BE2C (cell line): ENCODE measurements around the gene PPP6R3.

ENCODE experiments used
- DNase-seq: peaks from one replicate; pipeline ENCODE4 v3.0.0-alpha.2; 2020
- H3K27me3 ChIP-seq: fragments of 250-450 bp; sonication (Bioruptor Pico); 2 replicates; pipeline ENCODE4 v1.5.1; 2020; ENCODE audit warnings: mild to moderate bottlenecking
- H3K36me3 ChIP-seq: fragments of 250-450 bp; sonication (Bioruptor Pico); 2 replicates; pipeline ENCODE4 v1.5.1; 2020; ENCODE audit warnings: mild to moderate bottlenecking
- H3K4me1 ChIP-seq: fragments of 250-450 bp; sonication (Bioruptor Pico); 2 replicates; pipeline ENCODE4 v1.5.1; 2020
- H3K4me3 ChIP-seq: 2 replicates; pipeline ENCODE4 v1.5.1; 2011; ENCODE audit warnings: low read depth, low read length
- H3K9me3 ChIP-seq: fragments of 250-450 bp; sonication (Bioruptor Pico); 2 replicates; pipeline ENCODE4 v1.5.1; 2020
- TF ChIP-seq, protein P1 (sequence below): IDR thresholded peaks from 2 replicates; pipeline ENCODE4 v1.5.1; 2012; ENCODE audit warnings: mild to moderate bottlenecking, low read depth, low read length

The PPP6R3 gene

DNA sequence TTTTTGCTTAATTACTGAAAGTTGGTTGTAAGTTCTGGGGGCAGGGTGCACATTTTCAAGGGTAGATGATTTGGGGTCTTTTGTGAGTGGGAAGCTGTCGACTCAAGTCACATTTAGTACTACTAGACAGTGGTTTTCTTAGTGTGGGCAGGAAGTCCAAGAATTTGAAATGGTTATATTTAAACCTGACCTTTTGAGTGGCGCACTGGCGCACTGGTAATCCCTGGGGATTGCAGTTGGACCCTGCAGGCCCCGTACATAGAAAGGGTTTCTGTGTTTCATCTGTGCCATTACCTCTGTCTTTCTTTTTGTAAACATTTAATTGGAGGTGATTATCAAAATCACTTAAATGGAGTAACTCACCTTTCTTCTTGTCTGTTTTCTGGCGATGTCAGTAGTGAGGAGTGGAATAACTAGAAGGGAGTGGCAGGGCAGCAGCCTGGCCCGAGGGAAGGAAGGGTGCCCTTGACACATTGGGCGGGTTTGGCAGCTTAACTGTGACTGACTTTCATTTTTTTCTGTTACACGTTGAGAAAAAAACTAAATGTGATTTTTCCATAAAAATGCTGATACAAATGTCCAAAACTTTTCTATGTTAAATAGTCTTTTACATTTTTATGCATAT lies 122.0 kb downstream of the PPP6R3 start:
- TF ChIP-seq, protein P1, sequence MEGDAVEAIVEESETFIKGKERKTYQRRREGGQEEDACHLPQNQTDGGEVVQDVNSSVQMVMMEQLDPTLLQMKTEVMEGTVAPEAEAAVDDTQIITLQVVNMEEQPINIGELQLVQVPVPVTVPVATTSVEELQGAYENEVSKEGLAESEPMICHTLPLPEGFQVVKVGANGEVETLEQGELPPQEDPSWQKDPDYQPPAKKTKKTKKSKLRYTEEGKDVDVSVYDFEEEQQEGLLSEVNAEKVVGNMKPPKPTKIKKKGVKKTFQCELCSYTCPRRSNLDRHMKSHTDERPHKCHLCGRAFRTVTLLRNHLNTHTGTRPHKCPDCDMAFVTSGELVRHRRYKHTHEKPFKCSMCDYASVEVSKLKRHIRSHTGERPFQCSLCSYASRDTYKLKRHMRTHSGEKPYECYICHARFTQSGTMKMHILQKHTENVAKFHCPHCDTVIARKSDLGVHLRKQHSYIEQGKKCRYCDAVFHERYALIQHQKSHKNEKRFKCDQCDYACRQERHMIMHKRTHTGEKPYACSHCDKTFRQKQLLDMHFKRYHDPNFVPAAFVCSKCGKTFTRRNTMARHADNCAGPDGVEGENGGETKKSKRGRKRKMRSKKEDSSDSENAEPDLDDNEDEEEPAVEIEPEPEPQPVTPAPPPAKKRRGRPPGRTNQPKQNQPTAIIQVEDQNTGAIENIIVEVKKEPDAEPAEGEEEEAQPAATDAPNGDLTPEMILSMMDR = no peak
- Histone ChIP-seq H3K4me3 (no peak overlapping the region), H3K27me3 (no peaks in the 10 kb centered on the region), H3K36me3 (peaks cover 73% of the 10 kb centered on the region), H3K9me3 (no peaks in the 10 kb centered on the region), H3K4me1 (peaks cover 15% of the 10 kb centered on the region)
- DNase-seq = no peak

DNA sequence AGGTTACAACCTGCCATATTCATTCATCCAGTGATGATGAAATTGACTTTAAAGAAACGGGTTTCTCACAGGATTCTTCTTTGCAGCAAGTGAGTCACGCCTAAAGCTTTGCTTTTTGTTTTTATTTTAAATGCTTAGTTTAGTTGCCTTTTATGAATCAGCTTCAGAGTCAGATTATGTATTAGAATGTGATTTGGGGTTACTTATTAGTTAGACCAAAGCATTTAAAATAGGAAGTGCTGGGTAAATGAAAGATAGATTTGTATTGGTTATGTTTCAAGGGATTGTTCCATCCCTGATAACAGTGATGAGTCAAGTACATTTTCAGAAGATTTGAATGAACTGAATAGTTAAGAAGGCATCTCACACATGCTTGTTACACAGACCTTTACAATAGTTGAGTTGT lies 122.5 kb downstream of the PPP6R3 start:
- DNase-seq = no peak
- no peak overlapping the region for H3K4me3 ChIP-seq
- no peaks in the 10 kb centered on the region for H3K9me3 ChIP-seq
- TF ChIP-seq, protein P1 = no peak
- H3K4me1 ChIP-seq = peaks cover 15% of the 10 kb centered on the region
- H3K36me3 ChIP-seq = peaks cover 72% of the 10 kb centered on the region
- H3K27me3 ChIP-seq = no peaks in the 10 kb centered on the region

DNA sequence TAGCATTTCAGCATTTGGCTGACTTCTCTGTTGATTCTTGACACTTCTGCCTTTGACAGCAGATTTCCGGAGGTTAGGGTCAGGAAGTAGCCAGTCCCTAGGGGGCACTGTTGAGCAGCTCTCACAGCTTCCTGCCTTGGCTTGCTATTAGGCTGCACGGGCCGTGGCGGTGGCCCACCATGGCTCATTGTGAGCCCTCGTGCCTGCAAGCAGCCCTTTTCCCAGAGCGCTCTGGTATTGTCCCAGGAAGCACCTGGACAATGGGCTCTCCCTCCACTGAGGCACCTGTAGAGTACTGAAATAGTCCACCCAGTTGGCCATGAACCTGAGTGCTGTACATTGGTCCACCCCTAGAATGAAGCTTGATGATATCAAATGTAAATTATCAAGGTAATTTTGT lies 123.5 kb downstream of the PPP6R3 start:
- H3K4me3 ChIP-seq = no peak overlapping the region
- H3K9me3 ChIP-seq = no peaks in the 10 kb centered on the region
- peak; percentile 79 for DNase-seq
- TF ChIP-seq, protein P1 = peak; percentile 95
- H3K27me3 ChIP-seq = no peaks in the 10 kb centered on the region
- H3K36me3 ChIP-seq = peaks cover 74% of the 10 kb centered on the region
- H3K4me1 ChIP-seq = peaks cover 15% of the 10 kb centered on the region

DNA sequence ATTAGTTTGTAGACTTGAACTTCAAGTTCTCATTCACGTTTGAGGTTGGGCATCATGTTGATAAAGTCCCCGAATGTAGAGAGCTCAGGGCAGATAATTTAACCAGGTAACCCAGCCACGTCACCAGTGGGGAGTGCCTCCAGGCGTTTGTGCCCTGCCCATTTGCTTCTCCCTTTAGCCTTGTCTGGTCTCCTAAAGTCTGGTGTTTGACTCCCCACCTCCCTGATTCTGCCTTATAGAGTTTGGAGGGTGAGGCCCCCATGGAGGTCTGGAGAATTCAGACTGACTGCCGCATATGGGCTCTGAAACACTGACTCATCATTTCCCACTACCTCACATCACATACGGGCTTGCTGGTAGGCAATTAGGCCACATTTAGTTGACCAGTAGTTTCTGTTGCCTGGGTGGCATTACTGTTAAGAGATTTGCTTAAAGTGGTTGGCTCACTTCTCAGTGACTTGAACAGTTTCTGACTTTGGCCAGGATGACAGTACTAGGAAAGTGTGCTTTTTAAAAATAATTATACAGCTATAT lies 124.5 kb downstream of the PPP6R3 start:
- Histone ChIP-seq H3K4me3 (no peak overlapping the region), H3K27me3 (no peaks in the 10 kb centered on the region), H3K9me3 (no peaks in the 10 kb centered on the region), H3K36me3 (peaks cover 69% of the 10 kb centered on the region), H3K4me1 (peaks cover 15% of the 10 kb centered on the region)
- TF ChIP-seq, protein P1 = no peak
- no peak for DNase-seq

DNA sequence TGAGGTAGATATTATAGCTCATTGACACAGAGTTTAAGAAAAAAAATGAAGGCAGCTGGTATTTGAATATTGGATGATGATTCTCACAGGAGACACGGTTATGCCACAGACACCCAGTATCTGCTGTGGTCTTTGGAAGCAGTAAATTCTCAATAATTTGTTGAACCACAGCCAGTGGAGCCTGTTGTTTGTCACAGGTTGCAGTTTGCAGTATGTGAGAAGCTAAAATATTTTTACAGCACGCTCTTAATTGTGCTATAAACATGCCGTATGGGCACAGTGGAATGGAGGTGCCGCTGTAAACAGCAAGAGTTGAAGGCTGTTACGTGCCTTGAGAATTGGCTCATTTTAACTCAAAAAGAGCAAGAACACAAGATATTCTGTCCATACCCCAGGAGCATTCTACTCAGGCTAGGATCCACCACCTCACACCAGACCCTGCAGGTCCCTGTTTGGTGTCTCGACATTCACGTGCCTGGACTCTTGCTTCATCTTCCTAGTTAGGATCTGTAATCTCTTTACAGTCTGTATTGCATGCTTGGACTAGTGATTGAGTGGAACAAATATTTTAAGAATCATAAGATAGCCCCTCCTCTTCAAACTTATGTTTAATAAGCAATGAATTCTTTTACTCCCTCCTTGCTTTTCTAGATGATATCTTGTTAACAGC lies 129.1 kb downstream of the PPP6R3 start:
- TF ChIP-seq, protein P1 = no peak
- DNase-seq = no peak

DNA sequence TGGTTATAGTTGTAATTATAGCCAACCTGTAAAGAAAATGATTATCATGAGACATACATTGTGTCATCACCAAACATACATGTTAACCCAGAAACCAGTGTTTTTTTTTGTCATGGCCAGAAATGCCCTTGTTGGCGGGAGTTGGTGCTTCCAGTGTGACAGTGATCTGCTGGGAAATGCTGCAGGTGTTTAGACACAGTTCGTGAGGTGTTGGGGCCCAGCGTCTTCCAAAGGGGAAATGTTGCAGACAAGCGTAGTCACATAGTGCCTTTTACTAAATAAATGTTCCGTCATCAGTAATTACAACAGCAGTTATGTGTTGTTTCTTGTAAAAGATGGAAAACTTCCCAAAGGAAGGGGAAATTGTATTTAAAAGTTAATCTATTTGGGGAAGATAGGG lies 131.2 kb downstream of the PPP6R3 start:
- Histone ChIP-seq H3K9me3 (no peaks in the 10 kb centered on the region), H3K27me3 (no peaks in the 10 kb centered on the region), H3K4me1 (no peaks in the 10 kb centered on the region), H3K36me3 (peaks cover 81% of the 10 kb centered on the region), H3K4me3 (no peak overlapping the region)
- no peak for DNase-seq
- TF ChIP-seq, protein P1 = no peak

More for the DNA sequence above, 129.1 kb downstream of the PPP6R3 start:
- H3K36me3 ChIP-seq = peaks cover 80% of the 10 kb centered on the region
- H3K4me1 ChIP-seq = peaks cover 4% of the 10 kb centered on the region
- H3K27me3 ChIP-seq = no peaks in the 10 kb centered on the region
- H3K9me3 ChIP-seq = no peaks in the 10 kb centered on the region
- H3K4me3 ChIP-seq = no peak overlapping the region
